ENCODE results near the gene TSTD1. TPM values are rescaled to one million over a fixed set of nuclear protein-coding genes. Genes with fewer than 3 reads are reported as not detected.

Gene TSTD1
- total RNA-seq, 1 experiment from 2014 or later, result 20.1 TPM

DNA sequence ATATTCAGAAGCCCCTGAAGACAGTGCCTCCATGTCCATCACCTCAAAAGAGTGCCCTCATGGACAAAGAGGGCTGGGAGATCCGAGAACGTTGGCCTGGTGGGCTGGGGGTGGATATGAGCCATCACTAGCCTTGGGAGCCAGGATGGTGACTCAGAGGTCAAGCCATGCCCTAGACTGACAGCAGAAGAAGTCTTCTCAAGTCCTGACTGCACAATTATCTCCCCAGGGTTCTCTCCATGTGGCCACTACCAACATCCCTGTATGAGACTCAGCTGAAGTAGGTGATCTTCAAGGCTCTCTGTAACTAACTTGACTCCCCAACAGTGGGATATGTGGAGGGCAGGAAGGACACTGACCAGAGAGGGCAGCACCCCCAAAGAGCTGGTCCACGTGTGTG, 14.1 kb upstream of the TSTD1 start:
- intact Hi-C loops (cut with micrococcal nuclease; ENCODE audit: unreplicated experiment) (no loop called here), in situ Hi-C loops (cut with HindIII; ENCODE audit: low pct_unique_long_range_greater_than_20kb, low sequenced_read_pairs) (no loop called here)
- Histone ChIP-seq H3K27ac (ENCODE audit: low read length) (no peak overlapping the region), H3K27me3 (ENCODE audit: control insufficient read depth, insufficient read depth, low read length) (no peaks in the 10 kb centered on the region), H3K4me1 (ENCODE audit: control insufficient read depth, insufficient read depth, low read length) (no peaks in the 10 kb centered on the region), H3K36me3 (ENCODE audit: control insufficient read depth, insufficient read depth, low read length) (no peaks in the 10 kb centered on the region), H3K4me3 (ENCODE audit: low read depth in 2 of 2, low read length in 2 of 2) (no peak overlapping the region), H3K9me3 (ENCODE audit: control insufficient read depth, insufficient read depth, low read depth, low read length) (peaks cover 4% of the 10 kb centered on the region; the same call in 1 of the 2 replicates)
- ChIA-PET CTCF (no interaction called here), POLR2A (no interaction called here)
- ATAC-seq (no peak), DNase-seq (ENCODE audit: low read depth, low spot score) (no peak)
- no TSS peak for BruUV-seq (replicated peaks)
- TF ChIP-seq, protein P1, sequence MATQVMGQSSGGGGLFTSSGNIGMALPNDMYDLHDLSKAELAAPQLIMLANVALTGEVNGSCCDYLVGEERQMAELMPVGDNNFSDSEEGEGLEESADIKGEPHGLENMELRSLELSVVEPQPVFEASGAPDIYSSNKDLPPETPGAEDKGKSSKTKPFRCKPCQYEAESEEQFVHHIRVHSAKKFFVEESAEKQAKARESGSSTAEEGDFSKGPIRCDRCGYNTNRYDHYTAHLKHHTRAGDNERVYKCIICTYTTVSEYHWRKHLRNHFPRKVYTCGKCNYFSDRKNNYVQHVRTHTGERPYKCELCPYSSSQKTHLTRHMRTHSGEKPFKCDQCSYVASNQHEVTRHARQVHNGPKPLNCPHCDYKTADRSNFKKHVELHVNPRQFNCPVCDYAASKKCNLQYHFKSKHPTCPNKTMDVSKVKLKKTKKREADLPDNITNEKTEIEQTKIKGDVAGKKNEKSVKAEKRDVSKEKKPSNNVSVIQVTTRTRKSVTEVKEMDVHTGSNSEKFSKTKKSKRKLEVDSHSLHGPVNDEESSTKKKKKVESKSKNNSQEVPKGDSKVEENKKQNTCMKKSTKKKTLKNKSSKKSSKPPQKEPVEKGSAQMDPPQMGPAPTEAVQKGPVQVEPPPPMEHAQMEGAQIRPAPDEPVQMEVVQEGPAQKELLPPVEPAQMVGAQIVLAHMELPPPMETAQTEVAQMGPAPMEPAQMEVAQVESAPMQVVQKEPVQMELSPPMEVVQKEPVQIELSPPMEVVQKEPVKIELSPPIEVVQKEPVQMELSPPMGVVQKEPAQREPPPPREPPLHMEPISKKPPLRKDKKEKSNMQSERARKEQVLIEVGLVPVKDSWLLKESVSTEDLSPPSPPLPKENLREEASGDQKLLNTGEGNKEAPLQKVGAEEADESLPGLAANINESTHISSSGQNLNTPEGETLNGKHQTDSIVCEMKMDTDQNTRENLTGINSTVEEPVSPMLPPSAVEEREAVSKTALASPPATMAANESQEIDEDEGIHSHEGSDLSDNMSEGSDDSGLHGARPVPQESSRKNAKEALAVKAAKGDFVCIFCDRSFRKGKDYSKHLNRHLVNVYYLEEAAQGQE (IDR thresholded peaks at IDR 0.05; ENCODE audit: insufficient read depth in 1 of 2, low read depth in 2 of 2, low read length in 1 of 2), result no peak
- TF ChIP-seq TCF7L2 (IDR thresholded peaks at IDR 0.05; ENCODE audit: low read depth, low read length), result no peak
- no peak for TF ChIP-seq SIN3A (IDR thresholded peaks at IDR 0.05; ENCODE audit: borderline replicate concordance, insufficient read depth, low read depth, low read length)
- TF ChIP-seq, protein P2, sequence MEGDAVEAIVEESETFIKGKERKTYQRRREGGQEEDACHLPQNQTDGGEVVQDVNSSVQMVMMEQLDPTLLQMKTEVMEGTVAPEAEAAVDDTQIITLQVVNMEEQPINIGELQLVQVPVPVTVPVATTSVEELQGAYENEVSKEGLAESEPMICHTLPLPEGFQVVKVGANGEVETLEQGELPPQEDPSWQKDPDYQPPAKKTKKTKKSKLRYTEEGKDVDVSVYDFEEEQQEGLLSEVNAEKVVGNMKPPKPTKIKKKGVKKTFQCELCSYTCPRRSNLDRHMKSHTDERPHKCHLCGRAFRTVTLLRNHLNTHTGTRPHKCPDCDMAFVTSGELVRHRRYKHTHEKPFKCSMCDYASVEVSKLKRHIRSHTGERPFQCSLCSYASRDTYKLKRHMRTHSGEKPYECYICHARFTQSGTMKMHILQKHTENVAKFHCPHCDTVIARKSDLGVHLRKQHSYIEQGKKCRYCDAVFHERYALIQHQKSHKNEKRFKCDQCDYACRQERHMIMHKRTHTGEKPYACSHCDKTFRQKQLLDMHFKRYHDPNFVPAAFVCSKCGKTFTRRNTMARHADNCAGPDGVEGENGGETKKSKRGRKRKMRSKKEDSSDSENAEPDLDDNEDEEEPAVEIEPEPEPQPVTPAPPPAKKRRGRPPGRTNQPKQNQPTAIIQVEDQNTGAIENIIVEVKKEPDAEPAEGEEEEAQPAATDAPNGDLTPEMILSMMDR (IDR thresholded peaks at IDR 0.05), result no peak
- no peak for TF ChIP-seq POLR2AphosphoS5 (IDR thresholded peaks at IDR 0.05; ENCODE audit: low read depth, low read length)

DNA sequence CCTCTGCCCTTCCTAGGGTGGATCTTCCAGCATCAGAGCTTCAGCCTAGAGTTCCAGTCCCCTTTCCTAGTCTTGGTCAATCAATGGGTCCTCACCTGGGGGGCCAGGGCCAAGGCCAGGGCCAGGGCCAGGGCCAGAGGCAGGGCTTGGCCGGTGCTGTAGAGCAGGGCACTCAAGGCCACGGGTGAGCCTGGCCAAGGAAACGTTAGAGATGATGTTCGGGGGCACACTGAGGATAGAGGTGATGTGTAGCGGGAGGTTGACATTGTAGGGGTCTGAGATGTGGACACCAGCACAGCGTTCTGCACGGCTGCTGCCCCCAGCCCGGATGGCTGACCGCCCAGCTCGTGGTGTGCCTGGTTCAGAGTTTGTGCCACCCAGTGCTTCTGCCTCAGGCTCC, 12.5 kb upstream of the TSTD1 start:
- ChIA-PET POLR2A (interaction anchor here (0.6 kb wide), 1 partner anchor 81 kb away, joined by 3 read pairs; the partner anchor contains the start of gene DEDD), CTCF (no interaction called here)
- TF ChIP-seq POLR2AphosphoS5 (IDR thresholded peaks at IDR 0.05; ENCODE audit: low read depth, low read length), result no peak
- Histone ChIP-seq H3K27me3 (ENCODE audit: control insufficient read depth, insufficient read depth, low read length) (no peaks in the 10 kb centered on the region), H3K36me3 (ENCODE audit: control insufficient read depth, insufficient read depth, low read length) (no peaks in the 10 kb centered on the region), H3K4me1 (ENCODE audit: control insufficient read depth, insufficient read depth, low read length) (0 out of 2 replicates have a peak, but pooled peaks cover 4% of the 10 kb centered on the region), H3K9me3 (ENCODE audit: control insufficient read depth, insufficient read depth, low read depth, low read length) (peaks cover 17% of the 10 kb centered on the region; the same call in 1 of the 2 replicates), H3K4me3 (ENCODE audit: low read depth in 2 of 2, low read length in 2 of 2) (no peak overlapping the region), H3K27ac (ENCODE audit: low read length) (no peak overlapping the region)
- no TSS peak for BruUV-seq (replicated peaks)
- no peak for DNase-seq (ENCODE audit: low read depth, low spot score)
- in situ Hi-C loops (cut with HindIII; ENCODE audit: low pct_unique_long_range_greater_than_20kb, low sequenced_read_pairs), result no loop called here
- intact Hi-C loops (cut with micrococcal nuclease; ENCODE audit: unreplicated experiment), result no loop called here
- no peak for ATAC-seq

DNA sequence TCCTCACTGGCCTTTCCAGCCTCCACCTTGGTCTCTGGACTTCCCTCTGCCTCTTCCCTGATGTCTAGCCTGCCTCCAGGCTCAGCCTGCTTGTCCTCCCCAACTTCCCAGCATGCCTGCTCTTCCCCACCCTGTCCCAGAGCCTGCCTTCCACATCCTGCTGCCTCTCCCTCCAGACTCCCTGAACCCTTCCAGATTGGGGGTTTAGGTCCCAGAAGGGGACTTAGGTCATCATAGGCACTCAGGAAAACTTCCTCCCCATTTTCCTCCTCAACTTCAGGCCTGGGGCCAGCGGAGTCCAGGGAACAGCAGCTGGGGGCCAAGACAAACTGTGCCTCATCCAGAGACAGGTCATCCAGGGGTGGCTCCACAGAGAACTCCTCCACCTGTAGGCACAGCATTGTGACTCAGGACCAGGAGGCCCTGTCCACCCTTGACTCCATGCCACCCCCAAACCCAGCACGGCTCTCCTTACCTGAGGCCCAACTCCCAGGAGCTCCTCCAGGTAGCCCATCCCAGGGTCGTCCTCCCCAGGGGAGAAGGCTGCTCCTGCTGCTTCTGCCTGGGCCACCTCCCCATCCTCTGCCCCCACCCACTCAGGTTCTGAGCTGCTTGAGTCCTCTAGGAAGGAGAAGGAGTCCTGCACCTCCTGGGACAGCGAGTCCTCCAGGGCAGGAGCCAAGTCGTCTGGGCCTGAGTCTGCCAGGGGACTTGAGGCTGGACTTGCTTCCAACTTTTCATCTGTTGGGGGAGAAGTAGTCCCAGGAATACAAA, 10.4 kb upstream of the TSTD1 start:
- DNase-seq (ENCODE audit: low read depth, low spot score) (no peak), ATAC-seq (no peak)
- CTCF ChIA-PET, result no interaction called here
- no TSS peak for BruUV-seq (replicated peaks)
- H3K36me3 ChIP-seq (ENCODE audit: control insufficient read depth, insufficient read depth, low read length), result no peaks in the 10 kb centered on the region; the same call in 1 of the 2 replicates
- intact Hi-C loops (cut with micrococcal nuclease; ENCODE audit: unreplicated experiment) (no loop called here), in situ Hi-C loops (cut with HindIII; ENCODE audit: low pct_unique_long_range_greater_than_20kb, low sequenced_read_pairs) (no loop called here)
- TF ChIP-seq, protein P2 (IDR thresholded peaks at IDR 0.05), result no peak
- TF ChIP-seq POLR2AphosphoS5 (IDR thresholded peaks at IDR 0.05; ENCODE audit: low read depth, low read length), result no peak
- TF ChIP-seq TCF7L2 (IDR thresholded peaks at IDR 0.05; ENCODE audit: low read depth, low read length), result no peak
- TF ChIP-seq, protein P1 (IDR thresholded peaks at IDR 0.05; ENCODE audit: insufficient read depth in 1 of 2, low read depth in 2 of 2, low read length in 1 of 2), result no peak
- no peak for TF ChIP-seq SIN3A (IDR thresholded peaks at IDR 0.05; ENCODE audit: borderline replicate concordance, insufficient read depth, low read depth, low read length)
- H3K9me3 ChIP-seq (ENCODE audit: control insufficient read depth, insufficient read depth, low read depth, low read length), result peaks cover 17% of the 10 kb centered on the region; the same call in 1 of the 2 replicates
- H3K4me3 ChIP-seq (ENCODE audit: low read depth in 2 of 2, low read length in 2 of 2), result no peak overlapping the region
- H3K27ac ChIP-seq (ENCODE audit: low read length), result no peak overlapping the region
- H3K27me3 ChIP-seq (ENCODE audit: control insufficient read depth, insufficient read depth, low read length), result no peaks in the 10 kb centered on the region
- H3K4me1 ChIP-seq (ENCODE audit: control insufficient read depth, insufficient read depth, low read length), result peaks cover 12% of the 10 kb centered on the region
- POLR2A ChIA-PET, result no interaction called here
